CD4-positive, alpha-beta T cell treated with Interleukin-15 for 1 hour (primary cell): Measurements from ENCODE around the gene LEMD3.

Experiments
- DNase-seq: peaks from one replicate; pipeline ENCODE4 v3.0.0-alpha.2; 2020

LEMD3 gene

GRCh38 chr12:65208964-65209654, 39.7 kb downstream of the LEMD3 start:
- DNase-seq = no peak

- DNase-seq = no peak
Observed at GRCh38 chr12:65209655-65210043, 40.3 kb downstream of the LEMD3 start.

GRCh38 chr12:65217086-65217485, 47.7 kb downstream of the LEMD3 start:
- DNase-seq = no peak

- DNase-seq = no peak
Observed at GRCh38 chr12:65220761-65221160, 51.4 kb downstream of the LEMD3 start.

- no peak for DNase-seq
Observed at GRCh38 chr12:65229441-65229840, 60.1 kb downstream of the LEMD3 start.

GRCh38 chr12:65232476-65233077, 63.2 kb downstream of the LEMD3 start:
- DNase-seq = no peak

- no peak for DNase-seq
Observed at GRCh38 chr12:65237153-65237552, 67.8 kb downstream of the LEMD3 start.

GRCh38 chr12:65238609-65239008, 69.2 kb downstream of the LEMD3 start:
- no peak for DNase-seq

- DNase-seq = no peak
Observed at GRCh38 chr12:65248656-65249633, 79.6 kb downstream of the LEMD3 start.

GRCh38 chr12:65252515-65252914, 83.1 kb downstream of the LEMD3 start:
- no peak for DNase-seq

GRCh38 chr12:65257986-65258385, 88.6 kb downstream of the LEMD3 start:
- no peak for DNase-seq

GRCh38 chr12:65259501-65259900, 90.1 kb downstream of the LEMD3 start:
- DNase-seq = no peak

- DNase-seq = no peak
Observed at GRCh38 chr12:65263777-65264176, 94.4 kb downstream of the LEMD3 start.

GRCh38 chr12:65266408-65266807, 97.0 kb downstream of the LEMD3 start:
- DNase-seq = no peak

GRCh38 chr12:65269603-65270002, 100.2 kb downstream of the LEMD3 start:
- DNase-seq = no peak

- DNase-seq = no peak
Observed at GRCh38 chr12:65274602-65275272, 105.4 kb downstream of the LEMD3 start.

GRCh38 chr12:65275627-65276026, 106.2 kb downstream of the LEMD3 start:
- no peak for DNase-seq

- no peak for DNase-seq
Observed at GRCh38 chr12:65276916-65277530, 107.6 kb downstream of the LEMD3 start.

GRCh38 chr12:65277994-65278575, 108.7 kb downstream of the LEMD3 start:
- DNase-seq = no peak

GRCh38 chr12:65278576-65279368, 109.4 kb downstream of the LEMD3 start, which contains the start of gene MSRB3:
Gene MSRB3, plus strand, starts transcription at chr12:65278683. Its CDS starts 29,897 bp downstream, at chr12:65308580.
- no peak for DNase-seq
